ENCODE data around the gene RSPH10B. TPM values are rescaled to one million over a fixed set of nuclear protein-coding genes. Genes with fewer than 3 reads are reported as not detected.
"Not testable (repeated sequence)": the region's sequence is repeated elsewhere in the genome, so short reads cannot be mapped to it uniquely, and the experiment has no call there.

RSPH10B gene
- polyA plus RNA-seq, 1 donor from 2014 or later = 1.6 TPM

GRCh38 chr7:5979680-5980314, 9.3 kb upstream of the RSPH10B start:
- H3K9ac ChIP-seq (ENCODE audit: low read length); H3K4me2 ChIP-seq (ENCODE audit: low read length); H3K79me2 ChIP-seq (replicated peaks; ENCODE audit: insufficient read depth, low read length); H3K4me3 ChIP-seq (ENCODE audit: low read length); H3K9me2 ChIP-seq (ENCODE audit: insufficient read depth, low read length); H3K9me3 ChIP-seq (ENCODE audit: low read length); H3K27me3 ChIP-seq (ENCODE audit: insufficient read depth, low read depth, low read length); H3K36me3 ChIP-seq (ENCODE audit: insufficient read depth, low read length); H3K27ac ChIP-seq (ENCODE audit: low read length); H3F3A ChIP-seq (ENCODE audit: insufficient read depth, low read length, poor library complexity, severe bottlenecking); H4K20me1 ChIP-seq (ENCODE audit: insufficient read depth); H2AFZ ChIP-seq (ENCODE audit: low read depth, low read length): not testable (repeated sequence)

GRCh38 chr7:5973580-5973979, 3.1 kb upstream of the RSPH10B start:
- H3K9me2 ChIP-seq (ENCODE audit: insufficient read depth, low read length); H3K27me3 ChIP-seq (ENCODE audit: insufficient read depth, low read depth, low read length); H3K79me2 ChIP-seq (replicated peaks; ENCODE audit: insufficient read depth, low read length); H3K4me2 ChIP-seq (ENCODE audit: low read length); H3K36me3 ChIP-seq (ENCODE audit: insufficient read depth, low read length); H4K20me1 ChIP-seq (ENCODE audit: insufficient read depth); H3K9me3 ChIP-seq (ENCODE audit: low read length); H3F3A ChIP-seq (ENCODE audit: insufficient read depth, low read length, poor library complexity, severe bottlenecking); H3K9ac ChIP-seq (ENCODE audit: low read length); H2AFZ ChIP-seq (ENCODE audit: low read depth, low read length); H3K4me3 ChIP-seq (ENCODE audit: low read length); H3K27ac ChIP-seq (ENCODE audit: low read length): not testable (repeated sequence)

GRCh38 chr7:5963810-5964209, 6.7 kb downstream of the RSPH10B start:
- not testable (repeated sequence) for H3K27ac ChIP-seq (ENCODE audit: low read length); H4K20me1 ChIP-seq (ENCODE audit: insufficient read depth); H3F3A ChIP-seq (ENCODE audit: insufficient read depth, low read length, poor library complexity, severe bottlenecking); H3K4me3 ChIP-seq (ENCODE audit: low read length); H2AFZ ChIP-seq (ENCODE audit: low read depth, low read length); H3K9me3 ChIP-seq (ENCODE audit: low read length); H3K27me3 ChIP-seq (ENCODE audit: insufficient read depth, low read depth, low read length); H3K9ac ChIP-seq (ENCODE audit: low read length); H3K36me3 ChIP-seq (ENCODE audit: insufficient read depth, low read length); H3K79me2 ChIP-seq (replicated peaks; ENCODE audit: insufficient read depth, low read length); H3K4me2 ChIP-seq (ENCODE audit: low read length); H3K9me2 ChIP-seq (ENCODE audit: insufficient read depth, low read length)

DNA sequence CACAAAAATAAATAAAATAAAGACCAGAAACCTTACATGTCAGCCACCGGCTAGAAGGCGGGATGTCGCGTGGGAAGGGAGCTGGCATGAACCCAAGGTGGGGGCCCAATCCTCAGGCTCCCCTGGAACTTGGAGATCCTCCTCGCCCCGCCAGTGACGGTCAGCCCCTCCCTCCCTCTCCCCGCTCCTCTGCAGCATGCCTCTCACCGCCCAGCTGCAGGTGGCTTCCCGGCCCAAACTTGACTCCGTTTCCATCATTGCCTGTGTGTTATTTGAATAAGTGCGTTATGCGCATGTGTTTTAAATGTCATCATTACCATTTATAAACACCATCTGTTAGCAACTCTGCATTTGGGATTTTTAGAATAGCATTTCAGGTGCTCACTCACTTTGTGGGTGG, 7.3 kb downstream of the RSPH10B start:
- H4K20me1 ChIP-seq (ENCODE audit: insufficient read depth); H3K9me3 ChIP-seq (ENCODE audit: low read length); H3K9ac ChIP-seq (ENCODE audit: low read length); H2AFZ ChIP-seq (ENCODE audit: low read depth, low read length); H3K4me2 ChIP-seq (ENCODE audit: low read length); H3K27ac ChIP-seq (ENCODE audit: low read length); H3K27me3 ChIP-seq (ENCODE audit: insufficient read depth, low read depth, low read length); H3F3A ChIP-seq (ENCODE audit: insufficient read depth, low read length, poor library complexity, severe bottlenecking); H3K4me3 ChIP-seq (ENCODE audit: low read length); H3K79me2 ChIP-seq (replicated peaks; ENCODE audit: insufficient read depth, low read length); H3K9me2 ChIP-seq (ENCODE audit: insufficient read depth, low read length); H3K36me3 ChIP-seq (ENCODE audit: insufficient read depth, low read length): not testable (repeated sequence)

GRCh38 chr7:5934945-5935450, 35.5 kb downstream of the RSPH10B start:
- not testable (repeated sequence) for H3K4me2 ChIP-seq (ENCODE audit: low read length); H3K27me3 ChIP-seq (ENCODE audit: insufficient read depth, low read depth, low read length); H3K9me2 ChIP-seq (ENCODE audit: insufficient read depth, low read length); H3K27ac ChIP-seq (ENCODE audit: low read length); H3K36me3 ChIP-seq (ENCODE audit: insufficient read depth, low read length); H4K20me1 ChIP-seq (ENCODE audit: insufficient read depth); H3K9ac ChIP-seq (ENCODE audit: low read length); H3K79me2 ChIP-seq (replicated peaks; ENCODE audit: insufficient read depth, low read length); H3F3A ChIP-seq (ENCODE audit: insufficient read depth, low read length, poor library complexity, severe bottlenecking); H3K4me3 ChIP-seq (ENCODE audit: low read length); H2AFZ ChIP-seq (ENCODE audit: low read depth, low read length); H3K9me3 ChIP-seq (ENCODE audit: low read length)

DNA sequence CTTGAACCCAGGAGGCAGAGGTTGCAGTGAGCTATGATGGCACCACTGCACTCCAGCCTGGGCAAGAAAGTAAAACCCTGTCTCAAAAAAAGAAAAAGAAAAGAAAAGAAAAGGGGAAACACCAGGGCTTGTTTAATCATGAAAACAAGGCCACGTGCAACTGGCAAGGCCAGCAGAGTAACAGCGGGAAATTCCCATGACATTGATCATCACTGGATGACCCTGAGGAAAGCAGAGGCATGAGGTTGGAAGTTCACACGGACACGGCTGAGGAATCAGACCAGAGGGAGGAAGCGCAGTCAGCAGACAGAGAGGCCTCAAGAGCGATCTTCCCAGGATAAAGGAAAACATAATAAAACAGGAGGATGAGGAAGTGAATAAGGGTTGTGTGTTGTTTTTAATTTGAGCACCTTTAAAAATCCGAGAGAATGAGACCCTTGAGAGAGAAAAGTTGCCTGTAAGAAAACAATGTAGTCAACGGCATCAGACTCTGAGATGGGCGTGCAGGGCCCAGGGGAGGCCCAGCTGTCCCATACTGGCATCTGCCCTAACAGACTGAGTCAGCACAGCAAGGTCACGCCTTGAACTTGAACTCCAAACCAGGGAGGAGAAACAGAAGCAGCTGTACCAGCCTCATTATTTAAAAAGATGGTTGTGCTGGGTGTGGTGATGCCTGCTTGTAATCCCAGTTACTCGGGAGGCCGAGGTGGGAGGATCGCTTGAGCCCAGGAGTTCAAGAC, 38.4 kb downstream of the RSPH10B start:
- H3K4me2 ChIP-seq (ENCODE audit: low read length); H3K9me2 ChIP-seq (ENCODE audit: insufficient read depth, low read length); H3K79me2 ChIP-seq (replicated peaks; ENCODE audit: insufficient read depth, low read length); H3K9me3 ChIP-seq (ENCODE audit: low read length); H3K27me3 ChIP-seq (ENCODE audit: insufficient read depth, low read depth, low read length); H3K4me3 ChIP-seq (ENCODE audit: low read length); H3K27ac ChIP-seq (ENCODE audit: low read length); H3K9ac ChIP-seq (ENCODE audit: low read length); H3F3A ChIP-seq (ENCODE audit: insufficient read depth, low read length, poor library complexity, severe bottlenecking); H4K20me1 ChIP-seq (ENCODE audit: insufficient read depth); H2AFZ ChIP-seq (ENCODE audit: low read depth, low read length); H3K36me3 ChIP-seq (ENCODE audit: insufficient read depth, low read length): not testable (repeated sequence)

- H3K4me3 ChIP-seq (ENCODE audit: low read length); H3F3A ChIP-seq (ENCODE audit: insufficient read depth, low read length, poor library complexity, severe bottlenecking); H3K9me3 ChIP-seq (ENCODE audit: low read length); H3K4me2 ChIP-seq (ENCODE audit: low read length); H2AFZ ChIP-seq (ENCODE audit: low read depth, low read length); H3K79me2 ChIP-seq (replicated peaks; ENCODE audit: insufficient read depth, low read length); H3K27me3 ChIP-seq (ENCODE audit: insufficient read depth, low read depth, low read length); H3K9ac ChIP-seq (ENCODE audit: low read length); H4K20me1 ChIP-seq (ENCODE audit: insufficient read depth); H3K36me3 ChIP-seq (ENCODE audit: insufficient read depth, low read length); H3K9me2 ChIP-seq (ENCODE audit: insufficient read depth, low read length); H3K27ac ChIP-seq (ENCODE audit: low read length): not testable (repeated sequence)
Observed at GRCh38 chr7:5931250-5931649, 39.2 kb downstream of the RSPH10B start.

GRCh38 chr7:5930290-5930689, 40.2 kb downstream of the RSPH10B start:
- not testable (repeated sequence) for H3K36me3 ChIP-seq (ENCODE audit: insufficient read depth, low read length); H3K4me3 ChIP-seq (ENCODE audit: low read length); H3K27me3 ChIP-seq (ENCODE audit: insufficient read depth, low read depth, low read length); H2AFZ ChIP-seq (ENCODE audit: low read depth, low read length); H3F3A ChIP-seq (ENCODE audit: insufficient read depth, low read length, poor library complexity, severe bottlenecking); H3K27ac ChIP-seq (ENCODE audit: low read length); H3K9me3 ChIP-seq (ENCODE audit: low read length); H3K9me2 ChIP-seq (ENCODE audit: insufficient read depth, low read length); H4K20me1 ChIP-seq (ENCODE audit: insufficient read depth); H3K9ac ChIP-seq (ENCODE audit: low read length); H3K79me2 ChIP-seq (replicated peaks; ENCODE audit: insufficient read depth, low read length); H3K4me2 ChIP-seq (ENCODE audit: low read length)
